Left colon (tissue), 2 donors: ENCODE data around the gene UPF3B. TPM values are rescaled to one million over a fixed set of nuclear protein-coding genes. Genes with fewer than 3 reads are reported as not detected.
"Not testable (repeated sequence)": the region's sequence is repeated elsewhere in the genome, so short reads cannot be mapped to it uniquely, and the experiment has no call there.

Experiments used
- ATAC-seq: fragments of 200-7000 bp; cut with Tn5 transposase; one replicate; pipeline ENCODE4 v1.9.1; 2020; ENCODE audit warnings: mild to moderate bottlenecking, moderate library complexity
- DNase-seq, 2 donors: peaks; one replicate each; pipeline ENCODE4 v3.0.0-alpha.2; 2020
- intact Hi-C, 2 donors: fragments of 100-400 bp; cut with DNase I in 1 of 2; cut with micrococcal nuclease in 1 of 2; formaldehyde crosslinking; loops; one replicate each; pipeline versions ENCODE4 v1.11.2 to v1.14.0; 2022; cut with DNase I, micrococcal nuclease
- total RNA-seq, 2 donors: library from RNA; stranded (reverse); fragmentation: NEBNext Ultra II Directional; extraction: Animal tissue kit (Norgen Biotek cat#: 25700); gene quantifications; one replicate each; pipeline ENCODE4 v1.2.1, GENCODE V29; 2021
- donor health status: DM: no; HTN: no; CAD: no.
- donor health status: DM: yes; HTN: yes; CAD: no.

The UPF3B gene
- total RNA-seq, 2 donors from 2014 or later = 7.4 to 7.9 TPM

DNA sequence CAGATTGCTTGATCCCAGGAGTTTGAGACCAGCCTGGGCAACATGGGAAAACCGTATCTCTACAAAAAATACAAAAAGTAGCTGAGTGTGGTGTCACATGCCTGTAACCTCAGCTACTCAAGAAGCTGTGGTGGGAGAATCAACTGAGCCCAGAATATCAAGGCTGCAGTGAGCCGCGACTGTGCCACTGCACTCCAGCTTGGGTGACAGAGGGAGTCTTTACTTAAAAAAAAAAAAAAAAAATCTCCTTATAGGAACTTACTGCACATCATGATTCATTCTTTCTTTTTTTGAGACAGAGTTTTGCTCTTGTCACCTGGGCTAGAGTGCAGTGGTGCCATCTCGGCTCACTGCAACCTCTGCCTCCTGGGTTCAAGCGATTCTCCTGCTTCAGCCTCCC, 24.3 kb downstream of the UPF3B start:
- intact Hi-C loops = no loop called here
- ATAC-seq = no peak
- no peak for DNase-seq

DNA sequence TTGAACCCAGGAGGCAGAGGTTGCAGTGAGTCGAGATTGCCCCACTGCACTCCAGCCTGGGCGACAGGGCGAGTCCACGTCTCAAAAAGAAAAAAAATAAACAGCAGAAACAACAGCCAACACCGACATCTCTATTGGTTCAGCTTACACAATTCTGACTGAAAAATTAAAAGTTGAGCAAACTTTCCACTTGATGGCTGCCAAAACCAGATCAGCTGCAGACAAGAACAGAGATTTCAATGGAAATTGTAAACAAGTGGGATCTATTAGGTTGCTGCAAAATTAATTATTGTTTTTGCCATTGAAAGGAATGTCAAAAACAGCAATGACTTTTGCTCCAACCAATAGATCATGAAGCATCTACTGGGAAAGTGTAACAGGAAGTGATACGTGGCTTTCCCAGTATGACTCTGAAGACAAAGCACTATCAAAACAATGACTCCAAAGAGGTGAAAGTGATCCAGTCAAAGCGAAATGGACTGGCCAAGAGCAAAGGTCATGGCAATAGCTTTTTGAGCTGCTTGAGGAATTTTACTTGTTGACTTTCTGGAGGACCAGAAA, 26.3 kb downstream of the UPF3B start:
- DNase-seq (no peak), ATAC-seq (peak; percentile 45)
- intact Hi-C loops = no loop called here

DNA sequence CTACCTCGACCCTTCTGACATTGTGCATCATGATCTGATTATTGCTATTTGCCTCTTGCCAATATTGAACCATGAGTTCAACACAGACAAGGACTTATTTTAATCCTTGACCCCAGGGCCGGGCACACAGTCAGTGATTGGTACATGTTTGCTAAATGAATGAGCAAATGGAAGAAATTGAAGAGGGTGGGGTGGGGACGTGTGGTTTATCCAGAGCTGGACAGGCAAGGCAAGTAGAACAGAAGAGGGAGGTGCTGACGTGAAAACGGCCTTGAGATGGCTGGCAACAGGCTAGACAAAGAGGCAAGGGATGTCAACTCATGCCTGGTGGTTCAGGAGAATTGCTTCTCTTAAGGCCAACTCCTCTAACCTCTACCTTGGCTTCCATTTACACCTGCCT, 28.5 kb downstream of the UPF3B start:
- DNase-seq, intact Hi-C loops, ATAC-seq: not testable (repeated sequence)

- ATAC-seq, DNase-seq, intact Hi-C loops: not testable (repeated sequence)
Observed at GRCh38 chrX:119821703-119822102, 31.1 kb downstream of the UPF3B start.

DNA sequence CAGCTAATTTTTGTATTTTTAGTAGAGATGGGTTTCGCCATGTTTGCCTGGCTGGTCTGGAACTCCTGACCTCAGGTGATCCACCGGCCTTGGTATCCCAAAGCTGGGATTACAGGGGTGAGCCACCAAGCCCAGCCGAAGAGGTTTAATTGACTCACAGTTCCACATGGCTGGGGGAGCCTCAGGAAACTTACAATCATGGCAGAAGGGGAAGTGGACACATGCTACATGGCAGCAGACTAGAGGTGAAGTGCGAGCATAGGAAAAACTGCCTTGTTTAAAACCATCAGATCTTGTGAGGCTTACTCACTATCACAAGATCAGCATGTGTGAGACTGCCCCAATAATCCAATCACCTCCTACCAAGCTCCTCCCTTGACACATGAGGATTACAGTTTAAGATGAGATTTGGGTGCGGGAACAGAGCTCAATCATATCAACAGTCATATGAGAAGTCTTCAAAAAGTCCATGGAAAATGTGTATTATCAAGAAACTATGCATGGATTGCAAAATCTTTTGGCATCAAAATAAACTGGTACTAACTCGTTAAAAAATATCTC, 35.6 kb downstream of the UPF3B start:
- ATAC-seq (no peak), DNase-seq (no peak)
- intact Hi-C loops = no loop called here

DNA sequence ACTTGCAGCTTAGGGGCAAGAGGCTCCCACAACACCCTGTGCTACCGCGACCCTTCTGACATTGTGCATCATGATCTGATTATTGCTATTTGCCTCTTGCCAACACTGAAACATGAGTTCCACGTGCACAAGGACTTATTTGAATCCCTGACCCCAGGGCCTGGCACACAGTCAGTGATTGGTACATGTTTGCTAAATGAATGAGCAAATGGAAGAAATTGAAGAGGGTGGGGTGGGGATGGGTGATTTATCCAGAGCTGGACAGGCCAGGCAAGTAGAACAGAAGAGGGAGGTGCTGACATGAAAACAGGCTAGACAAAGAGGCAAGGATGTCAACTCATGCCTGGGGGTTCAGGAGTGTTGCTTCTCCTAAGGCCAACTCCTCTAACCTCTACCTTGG, 36.5 kb downstream of the UPF3B start:
- intact Hi-C loops = no loop called here
- DNase-seq (no peak), ATAC-seq (no peak)

DNA sequence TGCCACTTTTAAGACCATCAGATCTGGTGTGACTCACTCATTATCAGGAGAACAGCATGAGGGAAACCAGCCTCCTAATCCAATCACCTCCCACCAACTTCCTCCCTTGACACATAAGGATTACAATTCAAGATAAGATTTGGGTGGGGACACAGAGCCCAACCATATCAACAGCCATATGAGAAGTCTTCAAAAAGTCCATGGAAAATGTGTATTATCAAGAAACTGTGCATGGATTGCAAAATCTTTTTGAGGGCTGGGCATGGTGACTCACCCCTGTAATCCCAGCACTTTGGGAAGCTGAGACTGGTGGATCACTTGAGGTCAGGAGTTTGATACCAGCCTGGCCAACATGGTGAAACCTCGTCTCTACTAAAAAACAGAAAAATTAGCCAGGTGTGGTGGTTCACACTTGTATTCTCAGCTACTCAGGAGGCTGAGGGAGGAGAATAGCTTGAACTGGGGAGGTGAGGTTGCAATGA, 43.5 kb downstream of the UPF3B start:
- DNase-seq (no peak), ATAC-seq (no peak)
- intact Hi-C loops = no loop called here

DNA sequence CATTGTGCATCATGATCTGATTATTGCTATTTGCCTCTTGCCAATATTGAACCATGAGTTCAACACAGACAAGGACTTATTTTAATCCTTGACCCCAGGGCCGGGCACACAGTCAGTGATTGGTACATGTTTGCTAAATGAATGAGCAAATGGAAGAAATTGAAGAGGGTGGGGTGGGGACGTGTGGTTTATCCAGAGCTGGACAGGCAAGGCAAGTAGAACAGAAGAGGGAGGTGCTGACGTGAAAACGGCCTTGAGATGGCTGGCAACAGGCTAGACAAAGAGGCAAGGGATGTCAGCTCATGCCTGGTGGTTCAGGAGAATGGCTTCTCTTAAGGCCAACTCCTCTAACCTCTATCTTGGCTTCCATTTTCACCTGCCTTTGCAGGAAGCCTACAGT, 44.3 kb downstream of the UPF3B start:
- ATAC-seq, DNase-seq, intact Hi-C loops: not testable (repeated sequence)

DNA sequence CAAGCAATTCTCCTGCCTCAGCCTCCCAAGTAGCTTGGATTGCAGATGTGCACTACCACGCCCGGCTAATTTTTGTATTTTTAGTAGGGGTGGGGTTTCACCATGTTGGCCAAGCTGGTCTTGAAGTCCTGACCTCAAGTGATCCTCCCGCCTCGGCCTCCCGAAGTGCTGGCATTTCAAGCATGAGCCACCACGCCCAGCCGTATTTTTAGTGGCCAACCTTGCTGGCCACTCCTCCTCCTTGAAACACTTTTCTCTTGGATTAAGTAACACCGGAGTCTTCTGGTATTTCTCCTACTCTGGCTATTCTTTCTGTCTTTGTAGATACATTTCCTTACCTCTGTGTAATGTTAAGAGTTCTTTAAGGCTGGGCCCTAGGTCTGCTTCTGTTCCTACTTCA, 50.2 kb downstream of the UPF3B start:
- intact Hi-C loops = no loop called here
- no peak for DNase-seq
- no peak for ATAC-seq

GRCh38 chrX:119801253-119802221, 51.2 kb downstream of the UPF3B start:
- ATAC-seq (no peak), DNase-seq (no peak)
- intact Hi-C loops = no loop called here

GRCh38 chrX:119791437-119792231, 61.1 kb downstream of the UPF3B start, which contains the start of gene RPL39:
RPL39 (minus strand) TSS chrX:119791630; CDS start chrX:119791576, 54 bp downstream.
- intact Hi-C loops = no loop called here

DNA sequence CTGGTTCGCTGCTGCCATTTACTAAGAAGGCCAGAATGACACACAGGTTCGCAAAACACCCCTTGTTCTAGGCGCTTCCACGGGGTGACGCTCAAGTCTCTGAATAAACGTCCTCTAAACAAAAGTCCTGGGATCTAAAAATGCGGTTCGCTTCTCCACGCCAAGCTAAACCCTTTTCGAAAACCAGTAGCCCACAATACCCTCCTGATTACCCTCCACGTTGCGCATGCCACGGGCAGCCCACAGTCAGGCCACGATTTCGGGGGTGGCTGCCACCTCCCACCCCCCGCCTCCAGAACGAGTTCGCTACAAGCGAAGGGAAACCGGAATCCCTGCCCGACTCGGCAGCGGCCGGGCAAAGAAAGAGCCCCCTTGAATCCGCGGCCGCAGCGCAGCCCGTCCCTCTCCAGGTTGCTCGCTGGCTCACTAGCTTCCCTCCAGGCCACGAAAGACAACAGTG, 61.8 kb downstream of the UPF3B start:
- DNase-seq = peak; percentile 24 to 34
- intact Hi-C loops = no loop called here
- ATAC-seq = peak; percentile 36

More at GRCh38 chrX:119791437-119792231, 61.1 kb downstream of the UPF3B start, which contains the start of gene RPL39:
- ATAC-seq (peak; percentile 94), DNase-seq (peak; percentile 86 to 87)

GRCh38 chrX:119784747-119785446, 67.9 kb downstream of the UPF3B start:
- ATAC-seq = peak; percentile 70

More at GRCh38 chrX:119784747-119785446, 67.9 kb downstream of the UPF3B start:
- intact Hi-C loops = no loop called here
- peak; percentile 30 to 39 for DNase-seq

Other genes starting within 250 kb of the UPF3B start
- 1 to 10 TPM; 5.5 to 5.7 TPM for gene NKRF, start 246.5 kb downstream of the UPF3B start, total RNA-seq
- 10 to 100 TPM; 11.8 to 15.8 TPM for gene SEPTIN6, start 159.8 kb downstream of the UPF3B start, total RNA-seq
- 1 to 10 TPM; 3.0 to 3.5 TPM for gene SOWAHD, start 94.4 kb downstream of the UPF3B start, total RNA-seq
- 1,000 to 10,000 TPM; 1,215 to 1,372 TPM for gene RPL39, start 61.3 kb downstream of the UPF3B start, total RNA-seq
- gene RNF113A, start 18.8 kb upstream of the UPF3B start, total RNA-seq = 10 to 100 TPM; 12.9 to 13.4 TPM
- 100 to 1,000 TPM; 201 to 236 TPM for gene NDUFA1, start 18.9 kb upstream of the UPF3B start, total RNA-seq
- gene AKAP14, start 42.9 kb upstream of the UPF3B start, total RNA-seq = not detected
- 1 to 10 TPM; 6.5 to 7.1 TPM for gene NKAP, start 90.8 kb upstream of the UPF3B start, total RNA-seq
- gene RHOXF2B, start 224.7 kb upstream of the UPF3B start, total RNA-seq = not detected